Activated T-cell treated with anti-CD3 and anti-CD28 coated beads for 48 hours (primary cell): ENCODE measurements around the gene HYAL1.

Experiments
- DNase-seq: peaks from one replicate; pipeline ENCODE4 v3.0.0-alpha.2; 2020; ENCODE audit warnings: low read depth

The HYAL1 gene

GRCh38 chr3:50334339-50335075, 31.1 kb upstream of the HYAL1 start:
- no peak for DNase-seq

- DNase-seq, result no peak
Observed at GRCh38 chr3:50333744-50334328, 30.5 kb upstream of the HYAL1 start.

GRCh38 chr3:50331364-50331907, 28.1 kb upstream of the HYAL1 start:
- no peak for DNase-seq

- no peak for DNase-seq
Observed at GRCh38 chr3:50330330-50330729, 27.0 kb upstream of the HYAL1 start.

- DNase-seq, result peak; percentile 93
Observed at GRCh38 chr3:50327943-50328691, 24.7 kb upstream of the HYAL1 start, which contains the start of gene TUSC2. Gene TUSC2, minus strand, starts transcription at chr3:50328223. Its CDS starts 124 bp downstream, at chr3:50328099.

- DNase-seq, result no peak
Observed at GRCh38 chr3:50327129-50327528, 23.8 kb upstream of the HYAL1 start.

GRCh38 chr3:50326182-50326541, 22.8 kb upstream of the HYAL1 start:
- DNase-seq, result no peak

GRCh38 chr3:50325497-50326181, 22.3 kb upstream of the HYAL1 start:
- no peak for DNase-seq

GRCh38 chr3:50325113-50325480, 21.7 kb upstream of the HYAL1 start:
- DNase-seq, result no peak

- peak; percentile 64 for DNase-seq
Observed at GRCh38 chr3:50324351-50325112, 21.2 kb upstream of the HYAL1 start.

GRCh38 chr3:50323614-50324199, 20.3 kb upstream of the HYAL1 start:
- DNase-seq, result no peak

GRCh38 chr3:50323092-50323600, 19.8 kb upstream of the HYAL1 start:
- no peak for DNase-seq

GRCh38 chr3:50322386-50323091, 19.2 kb upstream of the HYAL1 start, which contains the start of gene HYAL2:
Gene HYAL2, minus strand, starts transcription at chr3:50322745. Its CDS starts 2,256 bp downstream, at chr3:50320489.
- no peak for DNase-seq

GRCh38 chr3:50322115-50322385, 18.7 kb upstream of the HYAL1 start:
- DNase-seq, result no peak

GRCh38 chr3:50321336-50322114, 18.2 kb upstream of the HYAL1 start:
- peak; percentile 77 for DNase-seq

- peak; percentile 68 for DNase-seq
Observed at GRCh38 chr3:50320853-50321335, 17.5 kb upstream of the HYAL1 start.

GRCh38 chr3:50319894-50320625, 16.7 kb upstream of the HYAL1 start:
- no peak for DNase-seq

GRCh38 chr3:50319181-50319893, 16.0 kb upstream of the HYAL1 start:
- no peak for DNase-seq
